GM21447 (cell line): Measurements from ENCODE around the gene RENBP.

Experiments used
- ATAC-seq: cut with Tn5 transposase; IDR thresholded peaks from one replicate; pipeline ENCODE4 v1.9.1; 2021; ENCODE audit not compliant: unreplicated experiment

RENBP gene

DNA sequence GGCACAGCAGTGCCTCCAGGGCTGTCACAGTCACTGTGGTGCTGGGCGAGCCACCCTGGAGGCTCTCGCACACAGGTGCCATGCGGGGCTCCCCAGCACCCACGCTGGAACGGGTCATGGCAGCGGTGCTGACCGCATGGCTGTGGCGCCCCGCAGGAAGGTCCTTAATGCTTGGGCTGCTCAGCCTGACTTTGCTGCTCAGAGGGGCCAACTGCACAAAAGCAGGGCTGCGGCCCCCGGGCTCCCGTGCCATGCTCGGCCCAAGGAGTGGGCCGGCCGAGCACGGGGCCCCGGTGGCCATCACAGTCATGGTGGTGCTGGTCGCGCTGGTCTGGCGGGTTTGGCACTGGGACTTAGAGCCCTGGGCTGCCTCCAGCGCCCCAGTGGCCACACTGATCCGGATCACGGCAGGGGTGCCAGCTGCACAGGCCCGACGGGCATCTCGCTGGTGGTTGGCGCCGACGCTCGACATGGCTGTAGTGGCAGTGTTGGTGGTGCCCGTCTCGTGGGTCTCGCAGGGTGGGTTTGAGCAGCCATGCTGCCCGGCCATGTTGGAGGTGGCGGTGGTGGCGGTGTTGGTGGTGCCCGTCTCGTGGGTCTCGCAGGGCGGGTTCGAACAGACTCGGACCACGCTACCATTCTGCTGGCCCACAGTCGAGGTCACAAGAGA, 10.2 kb upstream of the RENBP start:
- no peak for ATAC-seq

DNA sequence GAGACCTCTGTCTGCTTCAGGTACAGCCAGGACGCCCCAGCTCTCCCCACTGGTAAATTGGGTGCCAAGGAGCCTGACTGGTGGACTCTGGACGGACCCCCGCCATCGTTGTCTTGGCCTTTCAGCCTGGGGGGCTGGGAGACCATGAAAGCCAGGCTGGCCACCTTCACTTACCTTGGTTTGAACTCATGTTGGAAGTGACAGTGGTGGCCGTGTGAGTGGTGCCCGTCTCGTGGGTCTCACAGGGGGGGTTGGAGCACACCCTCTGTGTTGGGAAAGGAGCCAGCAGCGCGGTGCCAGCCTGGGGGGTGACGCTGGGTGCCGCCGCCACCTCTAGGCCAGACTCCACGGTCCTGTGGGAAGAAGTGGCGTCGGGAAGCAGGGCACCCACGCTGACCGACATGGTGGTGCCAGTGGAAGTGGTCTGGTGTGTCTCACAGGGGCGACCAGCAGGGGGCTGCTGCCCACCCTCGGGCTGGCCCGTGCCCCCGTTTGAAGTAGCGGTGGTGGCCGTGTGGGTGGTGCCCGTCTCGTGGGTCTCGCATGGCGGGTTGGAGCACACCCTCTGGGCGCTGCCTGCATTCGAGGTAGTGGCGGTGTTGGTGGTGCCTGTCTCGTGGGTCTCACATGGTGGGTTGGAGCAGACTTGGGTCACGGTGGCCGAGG, 9.6 kb upstream of the RENBP start:
- ATAC-seq = no peak

DNA sequence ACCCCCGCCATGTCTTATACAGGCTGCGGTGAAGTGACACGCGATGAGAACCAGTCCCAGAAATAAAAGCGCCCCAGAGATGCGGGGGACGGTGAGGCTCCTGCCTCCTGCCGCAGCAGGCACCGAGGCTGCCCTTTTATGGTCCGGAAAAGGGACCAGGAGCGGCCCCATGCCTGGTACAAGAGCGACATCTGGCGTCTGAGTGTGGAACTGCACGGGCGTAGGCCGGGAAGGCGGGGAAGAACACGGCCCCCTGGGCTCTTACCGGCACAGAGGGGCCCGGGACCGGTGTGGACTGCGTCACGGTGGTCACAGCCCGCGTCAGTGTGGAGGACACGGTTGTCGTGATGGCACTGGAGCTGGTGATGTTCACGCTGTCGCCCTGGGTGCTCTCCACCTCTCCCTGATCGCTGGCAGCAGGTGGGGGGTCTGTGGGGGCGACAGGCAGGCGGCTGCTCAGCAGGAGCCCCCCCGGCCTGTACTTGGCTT, 8.9 kb upstream of the RENBP start:
- ATAC-seq = no peak

DNA sequence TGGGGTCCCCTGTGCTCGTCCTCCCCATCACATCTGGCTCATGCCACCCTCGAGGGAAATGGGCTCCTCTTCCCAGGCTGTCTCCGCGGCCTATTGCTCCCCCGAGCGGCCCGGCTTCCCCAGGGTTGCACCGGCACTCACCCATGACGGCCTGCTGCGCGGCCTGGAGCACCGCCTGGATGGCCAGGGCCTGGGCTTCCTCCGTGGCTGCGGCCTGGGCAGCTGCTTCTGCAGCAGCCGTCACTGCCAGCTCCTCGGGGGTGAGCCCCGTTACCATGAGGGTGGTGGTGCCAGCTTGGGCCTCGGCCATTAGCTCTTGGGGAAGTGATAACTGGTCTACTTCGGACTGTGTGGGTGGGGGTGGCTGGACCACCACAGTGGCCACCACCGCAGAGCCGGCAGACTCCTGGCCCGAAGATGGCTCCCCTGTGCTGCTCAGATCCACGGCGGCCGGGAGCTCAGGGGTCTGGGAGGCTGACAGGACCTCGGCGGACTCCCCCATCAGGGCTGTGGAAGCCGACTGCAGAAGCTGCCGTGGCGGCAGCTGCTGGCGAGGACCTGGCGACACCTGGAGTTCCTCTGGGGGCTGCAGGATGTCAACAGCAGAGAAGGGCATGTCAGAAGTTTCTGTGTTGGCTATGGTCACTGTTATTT, 8.1 kb upstream of the RENBP start:
- ATAC-seq = no peak

DNA sequence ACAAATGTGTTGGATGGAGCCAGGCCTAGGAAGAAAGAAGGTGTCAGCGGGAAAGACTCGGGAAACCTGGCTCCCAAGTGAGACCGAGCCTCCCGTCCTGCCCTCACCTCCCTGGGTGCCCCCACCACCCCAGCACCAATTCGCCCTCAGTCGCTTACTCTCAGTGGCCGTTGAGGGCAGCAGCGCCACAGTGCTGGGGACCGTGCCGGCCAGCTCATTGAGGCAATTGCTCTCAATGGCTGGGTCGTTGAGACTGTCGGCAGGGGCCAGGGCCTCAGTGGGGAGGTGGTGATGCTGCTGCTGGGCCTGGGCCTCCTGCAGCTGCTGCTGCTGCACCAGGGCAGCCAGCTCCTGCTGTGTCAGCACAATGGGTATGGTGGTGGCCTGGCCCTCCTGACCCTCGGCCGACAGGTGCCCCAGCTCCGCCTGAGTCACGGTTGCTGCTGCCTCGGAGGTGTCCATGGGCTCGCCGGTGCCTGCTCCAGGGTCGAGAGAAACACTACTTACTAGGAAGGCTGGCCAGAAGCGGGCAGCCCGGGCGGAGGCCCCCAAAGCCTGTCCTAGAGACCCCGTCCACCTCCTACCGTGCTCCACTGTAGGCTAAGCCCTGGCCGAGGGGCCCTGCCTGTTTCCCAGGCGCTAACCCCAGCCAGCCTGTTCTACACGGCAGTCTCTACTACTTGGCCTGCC, 7.4 kb upstream of the RENBP start:
- ATAC-seq = no peak

DNA sequence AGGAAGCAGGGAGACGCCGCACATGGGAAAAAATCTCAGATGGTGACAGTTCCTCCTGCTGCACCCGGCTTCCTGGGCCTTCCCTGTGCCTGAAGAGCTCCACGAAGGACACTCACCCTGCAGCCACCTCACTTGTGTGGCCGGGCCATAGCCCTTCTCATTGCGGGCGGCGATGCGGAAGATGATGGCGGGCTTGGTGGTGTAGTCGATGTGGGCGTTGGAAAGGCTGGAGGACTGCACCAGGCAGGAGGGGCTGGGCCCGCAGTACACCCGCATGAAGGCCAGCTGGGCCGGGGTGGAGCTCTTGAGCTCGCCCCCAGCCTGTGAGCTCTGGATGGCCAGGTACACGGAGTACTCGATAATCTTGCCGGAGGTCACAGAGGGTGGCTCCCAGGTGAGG, 5.7 kb upstream of the RENBP start:
- ATAC-seq = no peak

DNA sequence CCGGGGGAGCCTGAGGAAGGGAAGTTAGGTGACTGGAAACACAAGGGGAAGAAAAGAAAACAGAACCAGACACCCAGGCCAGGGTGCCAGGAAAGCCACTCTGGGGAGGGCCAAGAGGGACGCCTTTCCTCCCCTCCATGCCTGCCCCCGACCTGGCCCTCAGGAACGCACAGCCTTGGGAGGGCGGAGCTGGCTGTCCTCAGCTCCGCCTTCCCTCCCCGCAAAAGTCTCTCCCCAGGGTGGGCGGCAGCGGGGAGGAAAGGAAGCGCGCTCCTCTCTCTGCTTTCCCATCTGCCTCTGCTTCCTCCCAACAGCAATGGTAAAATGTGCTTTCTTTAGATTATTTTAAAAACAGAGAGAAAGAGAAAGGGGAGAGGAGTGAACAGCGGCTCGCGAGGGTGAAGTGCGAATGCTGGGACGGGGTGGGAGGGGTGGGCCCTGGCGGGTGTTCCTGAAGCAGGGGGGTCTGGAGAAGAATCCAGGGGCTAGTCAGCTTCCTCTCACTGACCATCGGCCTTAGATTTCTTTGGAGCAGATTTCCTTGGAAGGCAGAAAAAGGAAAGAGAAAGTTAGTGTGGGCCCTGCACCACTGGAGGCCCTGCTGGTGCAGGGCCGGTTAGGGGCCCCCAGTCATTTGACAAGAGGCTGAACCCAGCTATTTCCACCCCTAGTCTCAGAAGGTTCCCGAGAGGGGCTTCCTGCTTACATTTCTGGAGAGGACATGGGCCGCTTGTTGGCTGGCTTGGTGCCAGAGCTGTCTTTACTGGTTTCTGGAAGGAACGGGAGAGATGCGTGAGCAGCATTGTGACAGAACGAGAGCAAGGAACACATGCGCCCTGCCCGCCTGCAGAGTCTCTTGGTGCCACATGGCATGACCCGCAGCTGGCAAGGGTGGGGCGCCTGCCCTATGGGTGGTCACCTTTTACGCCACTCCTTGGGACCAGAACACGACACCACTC, 4.7 kb upstream of the RENBP start:
- ATAC-seq = no peak

DNA sequence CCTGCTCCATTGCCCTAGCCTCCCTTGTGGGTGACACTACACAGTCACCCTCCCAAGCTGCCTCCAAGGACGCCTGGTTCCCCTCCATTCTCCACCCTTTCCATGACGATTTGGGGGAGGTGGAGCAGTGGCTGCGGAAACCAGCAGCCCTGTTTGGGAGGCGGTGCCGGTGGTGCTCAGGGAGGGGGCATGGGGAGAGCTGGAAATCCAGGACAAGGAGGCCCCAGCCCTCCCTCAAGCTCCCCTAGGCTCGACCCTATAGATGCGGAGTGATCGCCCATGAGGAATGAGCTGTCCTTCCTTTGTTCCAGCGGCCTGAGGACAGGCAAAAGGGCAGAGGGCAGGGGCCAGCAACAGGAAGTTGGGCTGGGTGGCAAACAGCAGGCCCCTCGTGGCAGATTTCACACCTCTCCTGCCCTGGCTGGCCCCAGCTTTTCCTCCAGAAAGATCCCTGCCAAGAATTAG, 3.6 kb upstream of the RENBP start:
- no peak for ATAC-seq

DNA sequence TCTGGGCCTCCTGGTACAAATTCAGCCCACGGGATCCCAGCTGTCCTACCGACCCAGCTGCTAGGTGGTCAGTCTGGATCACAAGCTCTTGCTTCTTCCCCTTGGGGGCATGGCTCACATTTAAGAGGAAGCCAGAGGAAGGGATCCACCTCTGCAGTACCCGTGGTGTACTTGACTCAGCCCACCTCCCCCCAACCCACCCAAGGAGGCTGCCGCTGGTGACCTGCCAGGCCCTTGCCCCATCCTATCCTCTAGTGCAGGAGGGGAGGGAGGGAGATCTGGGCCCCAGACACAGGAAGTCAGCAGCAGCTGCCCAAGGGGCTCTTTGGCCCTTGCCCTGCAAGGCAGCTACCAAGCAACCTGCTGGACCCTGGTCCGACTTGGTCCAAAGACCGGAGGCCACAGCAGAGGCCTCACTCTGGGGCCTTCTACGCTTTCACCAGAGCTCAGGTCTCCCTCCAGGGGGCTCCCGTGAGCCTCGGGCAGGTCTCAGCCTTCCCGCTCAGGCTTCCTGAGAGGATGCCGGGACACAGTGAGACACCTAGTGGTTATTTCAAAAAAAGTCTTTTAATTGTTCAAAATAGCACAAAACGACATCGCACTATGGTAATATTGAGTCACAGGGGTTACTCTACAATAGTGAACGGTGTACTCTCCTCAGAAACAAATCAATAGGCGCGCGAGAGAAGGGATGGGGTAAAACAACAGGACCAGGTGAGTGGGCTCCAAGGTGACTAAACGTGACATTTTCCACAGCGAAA, 2.7 kb upstream of the RENBP start:
- no peak for ATAC-seq

DNA sequence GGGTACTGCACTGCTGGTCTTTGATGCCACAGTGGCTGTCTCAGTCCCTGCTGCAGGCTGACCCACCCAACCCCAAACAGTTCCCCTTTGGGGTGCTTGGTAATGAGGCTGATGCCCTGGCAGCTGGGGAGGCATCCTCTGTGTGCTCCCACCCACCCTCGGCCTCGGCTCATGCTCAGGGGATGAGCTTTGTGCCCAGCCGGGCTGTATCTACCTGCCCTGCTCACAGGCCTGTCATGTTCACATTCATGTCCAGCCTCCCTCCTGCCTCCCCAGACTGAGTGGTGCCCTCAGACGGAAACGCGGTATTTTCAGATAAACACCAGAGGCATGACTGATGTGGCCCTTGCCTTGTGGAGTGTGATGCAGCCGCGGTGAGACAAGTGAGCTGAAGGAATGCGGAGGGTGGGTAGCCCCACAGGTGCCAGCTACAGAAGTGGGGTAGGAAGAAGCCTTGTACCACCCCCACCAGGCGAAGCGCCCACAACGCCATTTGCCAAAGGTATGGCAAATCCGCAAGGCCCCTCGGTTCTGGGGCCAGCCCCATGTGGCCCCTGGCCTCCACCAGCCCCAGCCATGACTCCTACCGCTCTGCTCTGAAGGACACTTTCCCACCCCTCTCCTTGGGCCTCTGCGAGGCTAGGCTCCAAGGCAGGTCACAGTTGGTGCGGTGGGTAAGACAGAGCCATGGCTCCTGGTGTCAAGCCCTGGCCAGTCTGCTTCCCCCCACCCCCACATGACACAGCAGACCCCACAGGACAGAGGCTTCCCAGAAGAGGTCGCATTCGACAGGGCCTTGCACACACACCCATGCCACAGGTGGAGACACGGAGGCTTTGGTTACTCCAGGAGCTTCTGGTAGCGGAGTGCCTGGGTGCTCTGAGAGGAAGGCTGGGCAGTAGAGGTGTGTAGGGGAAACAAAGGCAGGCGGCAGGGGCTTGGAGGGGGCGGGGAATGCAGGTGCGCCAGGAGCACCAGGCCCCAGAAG, 1.8 kb upstream of the RENBP start:
- ATAC-seq = no peak

DNA sequence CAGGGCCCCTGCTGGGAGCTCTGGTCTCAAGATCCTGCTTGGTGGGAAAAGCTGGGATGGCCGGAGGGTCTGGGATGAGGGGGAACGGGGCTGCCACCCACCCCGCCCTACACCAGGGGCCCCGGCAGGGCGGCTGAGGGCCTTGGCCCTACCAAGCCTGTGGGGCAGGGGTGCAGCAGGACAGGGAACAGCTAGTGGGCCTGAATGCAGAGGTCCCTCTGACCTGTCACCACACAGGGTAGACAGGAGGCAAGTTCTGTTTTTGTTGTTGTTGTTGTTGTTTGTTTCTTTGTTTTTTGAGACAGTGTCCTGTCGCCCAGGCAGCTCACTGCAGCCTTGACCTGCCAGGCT, 332 bp upstream of the RENBP start:
- ATAC-seq = no peak

DNA sequence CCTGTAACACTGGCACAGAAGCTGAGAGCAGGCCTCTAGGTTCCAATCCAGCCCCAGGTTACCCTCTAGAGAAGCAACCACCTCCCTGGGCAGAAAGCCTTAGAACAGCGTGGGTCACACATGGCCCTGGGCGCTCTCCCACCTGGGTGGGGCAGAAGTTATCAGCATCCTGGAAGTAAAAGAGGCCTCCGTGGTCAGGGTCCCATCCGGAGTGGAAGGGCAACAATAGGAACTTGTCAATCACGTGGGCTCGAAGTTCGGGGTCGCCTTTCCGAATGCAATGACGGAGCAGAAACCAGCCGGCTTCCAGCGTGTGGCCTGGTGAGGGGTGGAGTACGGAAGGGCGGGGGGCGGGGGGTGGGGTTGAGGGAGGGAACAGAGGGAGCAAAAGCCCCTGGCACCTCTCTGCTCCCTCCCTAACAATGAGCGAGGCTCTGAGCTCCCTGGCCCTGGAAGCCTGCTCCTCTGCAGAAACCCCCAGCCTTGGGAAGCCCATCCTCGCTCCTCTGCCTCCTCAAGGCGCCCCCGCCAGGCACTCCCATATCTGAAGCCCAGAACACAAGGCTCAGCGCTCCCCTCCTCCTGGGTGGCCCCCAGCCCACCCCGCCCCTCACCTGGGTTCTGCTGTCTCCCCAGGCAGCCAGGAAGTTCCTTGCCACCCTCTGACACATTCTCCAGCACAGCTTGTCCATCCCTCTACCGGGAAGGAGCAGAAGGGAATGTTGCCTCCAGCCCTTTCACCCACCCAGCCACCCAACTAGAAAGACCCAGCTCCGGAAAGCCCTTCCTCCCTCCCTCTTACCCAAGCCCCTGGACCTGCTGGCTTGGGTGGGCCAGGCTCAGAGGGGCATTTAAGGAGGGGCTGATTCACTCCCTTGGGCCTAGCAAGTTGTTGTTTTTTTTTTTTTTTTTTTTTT, 2.8 kb downstream of the RENBP start:
- no peak for ATAC-seq

DNA sequence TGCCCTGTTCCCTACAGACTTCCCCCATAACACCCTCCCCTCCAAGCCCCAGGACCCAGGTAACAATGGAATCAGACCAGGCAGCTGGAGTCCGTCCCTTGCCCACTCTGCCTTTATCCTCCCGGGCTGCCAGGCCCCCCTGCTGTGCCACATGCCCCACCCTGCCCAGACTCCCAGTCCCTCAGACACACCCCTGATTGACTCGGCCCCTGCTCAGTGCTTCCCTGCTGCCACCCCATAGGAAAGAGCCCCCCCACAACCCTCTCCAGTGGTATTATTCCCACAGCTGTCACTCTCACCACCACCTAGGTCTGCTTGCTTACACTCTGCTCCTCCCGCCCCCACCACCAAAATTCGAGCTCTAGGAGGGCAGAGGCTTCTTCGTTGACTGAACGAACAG, 4.9 kb downstream of the RENBP start:
- no peak for ATAC-seq

DNA sequence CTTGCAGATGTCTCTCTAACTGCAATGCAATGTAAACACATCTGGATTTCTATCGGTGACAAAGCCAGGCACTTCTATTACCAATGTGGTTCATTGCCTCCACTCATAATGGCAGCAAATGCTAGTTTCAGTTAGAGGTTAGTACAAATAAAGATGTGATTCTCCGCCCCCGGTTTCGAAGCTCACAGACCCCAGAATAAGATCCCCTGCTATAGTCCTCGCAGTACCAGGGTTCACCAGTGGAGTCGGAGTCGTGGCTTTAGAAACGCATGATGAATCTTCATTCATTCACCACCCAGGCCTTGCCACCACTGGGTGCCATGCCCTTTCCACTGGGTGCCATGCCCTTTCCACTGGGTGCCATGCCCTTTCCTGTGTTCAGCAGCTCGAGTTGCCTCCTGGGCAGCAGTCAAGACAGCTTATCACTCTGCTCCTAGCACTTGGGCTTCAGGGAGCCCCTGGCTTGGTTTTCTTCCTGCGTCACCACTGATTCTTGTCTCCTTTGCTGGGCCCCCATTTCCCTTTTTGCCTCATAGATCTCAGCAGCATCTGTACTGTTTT, 6.1 kb downstream of the RENBP start:
- ATAC-seq = no peak

DNA sequence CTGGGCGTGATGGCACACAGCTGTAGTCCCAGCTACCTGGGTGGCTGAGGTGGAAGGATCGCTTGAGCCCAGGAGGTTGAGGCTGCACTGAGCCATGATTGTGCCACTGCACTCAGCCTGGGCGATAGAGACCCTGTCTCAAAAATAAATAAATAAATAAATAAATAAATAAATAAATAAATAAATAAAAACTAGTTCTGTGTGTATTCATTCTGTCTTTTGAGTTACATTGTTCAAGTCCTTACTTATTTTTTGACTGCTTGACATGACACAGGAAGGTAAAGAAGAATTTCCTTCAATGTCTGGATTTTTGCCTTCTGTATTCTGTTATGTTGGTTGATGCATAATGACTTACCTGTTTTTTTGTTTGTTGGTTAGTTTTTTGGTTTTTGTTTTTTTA, 7.4 kb downstream of the RENBP start:
- no peak for ATAC-seq

DNA sequence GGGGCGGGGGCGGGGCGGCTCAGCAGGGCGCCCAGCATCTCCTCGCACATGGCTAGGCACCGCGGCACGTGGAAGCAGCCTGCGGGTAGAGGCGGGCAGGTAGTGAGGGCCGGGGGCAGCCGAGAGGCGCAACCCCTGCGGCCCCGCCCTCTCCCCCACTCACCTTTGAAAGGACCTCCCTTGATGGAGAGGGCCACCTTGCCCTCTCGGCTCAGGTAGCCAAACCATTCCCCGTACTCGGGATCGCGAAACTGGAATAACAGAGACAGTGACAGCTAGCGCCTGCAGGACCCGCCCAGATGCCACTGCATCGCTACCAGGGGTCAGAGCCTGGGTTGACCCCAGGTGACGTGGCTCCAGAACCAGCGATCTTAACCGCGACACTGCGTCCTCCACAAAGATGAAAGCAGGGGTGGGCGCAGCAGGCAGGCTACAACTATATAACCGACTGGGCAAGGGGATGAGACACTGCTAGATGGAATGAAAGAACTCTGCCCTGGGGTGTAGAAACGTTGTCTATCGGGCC, 9.1 kb downstream of the RENBP start:
- peak; percentile 10 for ATAC-seq

DNA sequence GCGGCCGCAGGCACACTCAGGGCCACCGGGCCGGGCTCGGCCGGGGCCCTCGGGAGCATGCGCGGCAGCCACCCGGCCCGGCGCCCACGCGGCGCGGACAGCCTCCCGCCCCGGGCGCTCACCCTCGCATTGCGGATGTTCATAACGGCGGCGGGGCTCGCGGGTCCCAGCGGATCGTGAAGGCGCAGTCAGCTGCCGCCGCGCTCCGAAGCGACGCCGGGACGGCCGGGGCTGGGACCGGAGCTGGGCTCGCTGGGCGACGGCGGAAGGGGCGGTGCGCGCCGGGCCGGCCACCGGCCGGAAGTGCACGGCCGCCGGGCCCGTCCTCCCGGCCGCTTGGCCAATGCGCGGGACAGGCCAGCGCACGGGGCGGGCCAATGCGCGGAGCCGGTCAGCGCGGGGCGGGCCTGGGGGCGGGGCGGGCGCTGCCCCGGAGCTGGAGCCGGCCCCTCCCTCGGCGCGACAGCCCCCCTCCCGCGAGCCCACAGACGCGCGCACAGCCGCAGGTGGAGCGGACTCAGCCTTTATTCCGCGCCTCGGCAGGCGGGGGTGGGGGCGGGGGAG, 9.6 kb downstream of the RENBP start, which contains the start of gene NAA10:
Gene NAA10, minus strand, starts transcription at position 276 of the 564 bp plus-strand sequence. Its CDS starts 133 bp downstream, at position 143.
- ATAC-seq = peak; percentile 83
